GM12878 (cell line): ENCODE data around the gene BNC2. TPM values are rescaled to one million over a fixed set of nuclear protein-coding genes. Genes with fewer than 3 reads are reported as not detected.

ENCODE experiments used
- ATAC-seq: fragments of 200-7000 bp; cut with Tn5 transposase; 3 replicates; pipeline ENCODE4 v1.9.1; 2020; ENCODE audit warnings: mild to moderate bottlenecking, moderate library complexity
- BruUV-seq: library from RNA; stranded (reverse); fragments of 400-500 nt; replicated peaks from 2 replicates; lab custom pipeline; 2021; lab: Mats Ljungman, UMichigan
- CTCF ChIA-PET: fragments of 300-600 bp; sonication (Branson Sonifier 250); formaldehyde crosslinking; extraction: SDS; loops from one replicate; lab custom pipeline; 2021; ENCODE audit warnings: inconsistent platforms; lab: Yijun Ruan, JAX
- POLR2A ChIA-PET: fragments of 350-600 bp; formaldehyde crosslinking; extraction: SDS; loops from one replicate; lab custom pipeline; 2021; ENCODE audit warnings: inconsistent platforms; lab: Charles Lee
- RAD21 ChIA-PET: fragments of 300-600 bp; sonication (Branson Sonifier 250); formaldehyde crosslinking; loops from one replicate; lab custom pipeline; 2023; ENCODE audit warnings: antibody characterized with exemption; ENCODE audit not compliant: unreplicated experiment; lab: Charles Lee
- SMC1A ChIA-PET: fragments of 300-600 bp; sonication (Branson Sonifier 250); formaldehyde crosslinking; loops from one replicate; lab custom pipeline; 2023; ENCODE audit not compliant: unreplicated experiment, uncharacterized antibody; lab: Charles Lee
- DNase-seq: peaks from one replicate; pipeline ENCODE4 v3.0.0-alpha.2; 2011; ENCODE audit warnings: low read depth, low spot score
- FAIRE-seq: peaks from 3 replicates; lab custom pipeline; 2011; peaks lifted over from hg19 to GRCh38; lab: Jason Lieb, UNC
- H2AFZ ChIP-seq: 2 replicates; pipeline ENCODE4 v1.6.0; 2011; ENCODE audit warnings: low read depth, low read length, control low read depth; ENCODE audit not compliant: control insufficient read depth
- H3K27ac ChIP-seq: 2 replicates; pipeline ENCODE4 v1.5.1; 2011; ENCODE audit warnings: control low read depth; ENCODE audit not compliant: control insufficient read depth, insufficient read depth
- H3K27me3 ChIP-seq, 2 experiments: replicated peaks in 1 of 2; 2 replicates each; pipeline versions ENCODE4 v1.6.0 to v1.6.1; 2011; ENCODE audit warnings: low read length in 1 of 2; ENCODE audit not compliant: control insufficient read depth in 2 of 2, insufficient read depth in 2 of 2
- H3K36me3 ChIP-seq, 2 experiments: 2 replicates each; pipeline ENCODE4 v1.5.1; 2011; ENCODE audit warnings: low read length in 1 of 2; ENCODE audit not compliant: control insufficient read depth in 2 of 2, insufficient read depth in 2 of 2
- H3K4me1 ChIP-seq: 2 replicates; pipeline ENCODE4 v1.6.1; 2011; ENCODE audit warnings: mild to moderate bottlenecking, low read length, moderate library complexity, mixed read lengths; ENCODE audit not compliant: control insufficient read depth, insufficient read depth
- H3K4me2 ChIP-seq: 2 replicates; pipeline ENCODE4 v1.6.0; 2011; ENCODE audit warnings: control low read depth; ENCODE audit not compliant: control insufficient read depth, insufficient read depth
- H3K4me3 ChIP-seq: fragments of 200-600 bp; sonication (generic); 2 replicates; pipeline ENCODE4 v1.5.1; 2016
- H3K79me2 ChIP-seq: 2 replicates; pipeline ENCODE4 v1.6.0; 2011; ENCODE audit warnings: low read length; ENCODE audit not compliant: control insufficient read depth, insufficient read depth
- H3K9ac ChIP-seq: 2 replicates; pipeline ENCODE4 v1.8.0; 2011; ENCODE audit warnings: low read length, control low read depth, mixed read lengths; ENCODE audit not compliant: control insufficient read depth, insufficient read depth
- H3K9me3 ChIP-seq: replicated peaks from 3 replicates; pipeline ENCODE4 v1.5.1; 2011; ENCODE audit warnings: mild to moderate bottlenecking, low read length; ENCODE audit not compliant: control insufficient read depth, insufficient read depth
- H4K20me1 ChIP-seq: 2 replicates; pipeline ENCODE4 v1.6.0; 2011; ENCODE audit not compliant: control insufficient read depth, insufficient read depth
- BACH1 ChIP-seq: fragments of 450-650 bp; IDR thresholded peaks from 2 replicates; pipeline ENCODE4 v1.6.1; 2017; ENCODE audit warnings: mild to moderate bottlenecking, borderline replicate concordance
- BMI1 ChIP-seq: fragments of 450-650 bp; IDR thresholded peaks from 2 replicates; pipeline ENCODE4 v1.6.1; 2016; ENCODE audit warnings: mild to moderate bottlenecking, moderate library complexity, borderline replicate concordance
- EGR1 ChIP-seq, 2 experiments: IDR thresholded peaks; 1 replicate in 1 of 2; 2 replicates in 1 of 2; pipeline ENCODE4 v1.6.1; 2011 to 2012; ENCODE audit warnings: low read depth in 2 of 2, low read length in 2 of 2, borderline replicate concordance in 1 of 2, mild to moderate bottlenecking in 1 of 2, moderate library complexity in 1 of 2
- EP300 ChIP-seq, 2 experiments: fragments of 150-350 bp in 1 of 2; IDR thresholded peaks; 2 replicates each; pipeline ENCODE4 v1.6.1; 2011 to 2012; ENCODE audit warnings: low read depth in 2 of 2, low read length in 2 of 2, borderline replicate concordance in 1 of 2, improper control_type of control experiment in 1 of 2, inconsistent platforms in 1 of 2; ENCODE audit not compliant: control insufficient read depth in 1 of 2
- HDGF ChIP-seq: fragments of 450-650 bp; IDR thresholded peaks from 2 replicates; pipeline ENCODE4 v1.6.1; 2016; ENCODE audit warnings: antibody characterized with exemption
- IRF4 ChIP-seq: IDR thresholded peaks from 2 replicates; pipeline ENCODE4 v1.6.1; 2011; ENCODE audit warnings: low read depth, low read length
- JUNB ChIP-seq: IDR thresholded peaks from 2 replicates; pipeline ENCODE4 v1.6.1; 2016; ENCODE audit warnings: antibody characterized with exemption, mild to moderate bottlenecking
- MTA3 ChIP-seq: IDR thresholded peaks from 2 replicates; pipeline ENCODE4 v1.6.1; 2012; ENCODE audit warnings: low read length, inconsistent platforms, borderline replicate concordance
- MXI1 ChIP-seq: fragments of 150-350 bp; IDR thresholded peaks from 2 replicates; pipeline ENCODE4 v1.6.1; 2011; ENCODE audit warnings: low read depth, mild to moderate bottlenecking, inconsistent platforms, low read length, improper control_type of control experiment
- NFXL1 ChIP-seq: fragments of 450-650 bp; IDR thresholded peaks from 2 replicates; pipeline ENCODE4 v1.6.1; 2017; ENCODE audit warnings: antibody characterized with exemption, mild to moderate bottlenecking, borderline replicate concordance
- POLR2A ChIP-seq: IDR thresholded peaks from 2 replicates; pipeline ENCODE4 v1.6.1; 2011; ENCODE audit warnings: low read depth, mild to moderate bottlenecking, low read length
- RBBP5 ChIP-seq: fragments of 200-600 bp; sonication (generic); conservative IDR thresholded peaks from 2 replicates; pipeline ENCODE4 v1.6.1; 2016
- SUPT20H ChIP-seq: IDR thresholded peaks from 2 replicates; pipeline ENCODE4 v1.6.1; 2011; ENCODE audit warnings: low read depth, mild to moderate bottlenecking, low read length, moderate library complexity, borderline replicate concordance; ENCODE audit not compliant: control insufficient read depth
- TCF7 ChIP-seq: IDR thresholded peaks from 2 replicates; pipeline ENCODE4 v1.6.1; 2014; ENCODE audit warnings: antibody characterized with exemption, borderline replicate concordance
- WGBS: methylation state at CpG from one replicate; pipeline ENCODE4 v1.1.6; 2016; ENCODE audit warnings: low lambda C conversion rate; ENCODE audit not compliant: insufficient replicate concordance, insufficient coverage; ENCODE audit errors: missing lambda C conversion rate; 5-methylcytosine and 5-hydroxymethylcytosine counted together
- in situ Hi-C: fragments of 300-500 bp; cut with MboI; formaldehyde crosslinking; loops from 9 replicates; pipeline ENCODE4 v1.14.3; 2018; ENCODE audit warnings: mixed read lengths
- intact Hi-C: fragments of 100-400 bp; cut with micrococcal nuclease; formaldehyde crosslinking; loops from one replicate; pipeline ENCODE4 v1.14.2; 2022; ENCODE audit not compliant: unreplicated experiment
- polyA plus RNA-seq, 11 experiments: library from polyadenylated mRNA; depleted of rRNA in 4 of 11; unstranded in 6 of 11; stranded (reverse) in 5 of 11; fragments of >200 nt; fragmentation: Nextera tagmentation in 4 of 11; fragmentation: Illumina TruSeq in 1 of 11; extraction: Ambion mirVana in 4 of 11; extraction: Trizol in 1 of 11; gene quantifications; 1 replicate in 1 of 11; 2 replicates in 10 of 11; pipeline versions ENCODE4 v1.2.1 to v1.2.3, GENCODE V29; 2011 to 2016; ENCODE audit warnings: inconsistent platforms in 2 of 11, missing spikeins in 2 of 11, low read depth in 1 of 11
- total RNA-seq, 4 experiments: library from RNA; depleted of rRNA in 3 of 4; stranded (reverse); fragments of >200 nt in 3 of 4; fragmentation: Illumina TruSeq in 1 of 4; extraction: Trizol in 1 of 4; gene quantifications; 2 replicates each; pipeline versions ENCODE4 v1.2.1 to v1.2.3, GENCODE V29; 2013 to 2021
- TF ChIP-seq, protein P1 (sequence below): fragments of 450-650 bp; formaldehyde crosslinking; IDR thresholded peaks from 2 replicates; pipeline ENCODE4 v1.4.0; 2022; ENCODE audit warnings: mild to moderate bottlenecking, moderate library complexity
- TF ChIP-seq, protein P2 (sequence below): fragments of 450-650 bp; formaldehyde crosslinking; IDR thresholded peaks from 2 replicates; pipeline ENCODE4 v1.4.0; 2020; ENCODE audit warnings: mild to moderate bottlenecking, moderate library complexity
- TF ChIP-seq, protein P3 (sequence below): IDR thresholded peaks from 2 replicates; pipeline ENCODE4 v1.6.1; 2012; ENCODE audit warnings: low read depth, low read length, improper control_type of control experiment

The BNC2 gene
- total and polyA plus RNA-seq, 10 of the 15 experiments (the other 5 are each of a cell fraction or from before 2014, with no cell fraction given), result 0.05 to 14.5 (median 0.26) TPM

DNA sequence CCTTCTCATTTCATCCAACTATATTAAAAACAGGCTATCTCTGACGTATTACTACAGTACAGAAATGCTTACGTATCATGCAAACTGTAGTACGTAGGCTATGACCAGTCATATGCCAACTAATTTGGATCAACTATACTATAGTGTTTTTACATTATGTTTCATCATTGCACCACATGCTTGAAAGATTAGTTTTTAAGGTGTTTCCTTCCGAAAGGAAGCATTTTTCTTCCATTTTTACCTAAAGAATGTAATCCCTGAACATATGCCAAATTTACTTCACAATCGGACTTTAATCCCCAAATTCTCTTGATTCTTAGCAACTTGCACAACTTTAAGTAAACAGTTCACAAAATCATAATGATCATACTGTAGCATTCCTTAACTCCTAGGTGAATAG, 153.9 kb downstream of the BNC2 start (continued):
- TF ChIP-seq EGR1 (IDR thresholded peaks at IDR 0.05; ENCODE audit: borderline replicate concordance in 1 of 2, low read depth in 2 of 2, low read length in 2 of 2) (no peak), POLR2A (no peak)

DNA sequence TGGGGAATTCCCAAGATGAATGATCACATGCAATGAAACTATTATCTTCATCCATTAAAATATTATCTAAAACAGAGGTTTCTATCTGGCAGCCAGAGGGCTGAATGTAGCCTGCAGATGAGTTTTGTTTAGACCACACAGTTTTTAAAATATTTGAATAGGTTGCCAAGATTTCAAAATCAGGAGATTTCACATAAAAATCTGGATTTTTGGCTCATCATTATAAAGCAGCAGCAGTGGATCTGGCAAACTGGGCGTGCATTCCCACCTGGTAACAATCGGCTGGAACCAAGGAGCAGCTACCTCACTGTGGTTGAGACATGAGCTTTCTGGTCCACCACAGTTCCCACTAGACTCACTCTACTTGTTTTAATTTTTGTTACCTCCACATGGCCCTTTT, 155.1 kb downstream of the BNC2 start:
- FAIRE-seq (no peak), DNase-seq (no peak), ATAC-seq (peak; percentile 29; the same call in 1 of the 3 replicates)
- ChIA-PET POLR2A (no interaction called here), CTCF (interaction anchor here (0.7 kb wide), 1 partner anchor 11 kb away, joined by 3 read pairs; no protein-coding TSS in a partner anchor), SMC1A (no interaction called here), RAD21 (no interaction called here)
- H3K4me2 ChIP-seq, result no peak overlapping the region
- no peak overlapping the region for H2AFZ ChIP-seq
- no peaks in the 10 kb centered on the region for H3K36me3 ChIP-seq
- no TSS peak for BruUV-seq
- H3K9ac ChIP-seq, result no peak overlapping the region
- no peaks in the 10 kb centered on the region for H4K20me1 ChIP-seq
- no peak overlapping the region for H3K27ac ChIP-seq
- no peaks in the 10 kb centered on the region for H3K4me1 ChIP-seq
- no peaks in the 10 kb centered on the region for H3K9me3 ChIP-seq
- H3K27me3 ChIP-seq, result no peaks in the 10 kb centered on the region; a peak in 1 of 4 replicates
- WGBS, result 19% methylated on average over 2 of the region's 2 CpGs
- in situ Hi-C loops, result no loop called here
- no peak overlapping the region for H3K4me3 ChIP-seq
- intact Hi-C loops, result no loop called here
- no peaks in the 10 kb centered on the region for H3K79me2 ChIP-seq
- TF ChIP-seq HDGF (no peak), NFXL1 (no peak), IRF4 (no peak), TCF7 (no peak), MXI1 (no peak), BACH1 (no peak), SUPT20H (no peak), MTA3 (no peak), RBBP5 (no peak), BMI1 (no peak), EP300 (IDR thresholded peaks at IDR 0.05; ENCODE audit: borderline replicate concordance in 1 of 2, control insufficient read depth in 1 of 2, low read depth in 2 of 2, low read length in 2 of 2) (no peak), JUNB (no peak)
- TF ChIP-seq, protein P1, sequence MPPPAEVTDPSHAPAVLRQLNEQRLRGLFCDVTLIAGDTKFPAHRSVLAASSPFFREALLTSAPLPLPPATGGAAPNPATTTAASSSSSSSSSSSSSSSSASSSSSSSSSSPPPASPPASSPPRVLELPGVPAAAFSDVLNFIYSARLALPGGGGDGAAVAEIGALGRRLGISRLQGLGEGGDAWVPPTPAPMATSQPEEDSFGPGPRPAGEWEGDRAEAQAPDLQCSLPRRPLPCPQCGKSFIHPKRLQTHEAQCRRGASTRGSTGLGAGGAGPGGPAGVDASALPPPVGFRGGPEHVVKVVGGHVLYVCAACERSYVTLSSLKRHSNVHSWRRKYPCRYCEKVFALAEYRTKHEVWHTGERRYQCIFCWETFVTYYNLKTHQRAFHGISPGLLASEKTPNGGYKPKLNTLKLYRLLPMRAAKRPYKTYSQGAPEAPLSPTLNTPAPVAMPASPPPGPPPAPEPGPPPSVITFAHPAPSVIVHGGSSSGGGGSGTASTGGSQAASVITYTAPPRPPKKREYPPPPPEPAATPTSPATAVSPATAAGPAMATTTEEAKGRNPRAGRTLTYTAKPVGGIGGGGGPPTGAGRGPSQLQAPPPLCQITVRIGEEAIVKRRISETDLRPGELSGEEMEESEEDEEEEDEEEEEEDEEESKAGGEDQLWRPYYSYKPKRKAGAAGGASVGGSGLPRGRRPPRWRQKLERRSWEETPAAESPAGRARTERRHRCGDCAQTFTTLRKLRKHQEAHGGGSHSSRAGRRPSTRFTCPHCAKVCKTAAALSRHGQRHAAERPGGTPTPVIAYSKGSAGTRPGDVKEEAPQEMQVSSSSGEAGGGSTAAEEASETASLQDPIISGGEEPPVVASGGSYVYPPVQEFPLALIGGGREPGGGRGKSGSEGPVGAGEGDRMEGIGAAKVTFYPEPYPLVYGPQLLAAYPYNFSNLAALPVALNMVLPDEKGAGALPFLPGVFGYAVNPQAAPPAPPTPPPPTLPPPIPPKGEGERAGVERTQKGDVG (CRISPR knock-in tag), result no peak
- TF ChIP-seq, protein P2, sequence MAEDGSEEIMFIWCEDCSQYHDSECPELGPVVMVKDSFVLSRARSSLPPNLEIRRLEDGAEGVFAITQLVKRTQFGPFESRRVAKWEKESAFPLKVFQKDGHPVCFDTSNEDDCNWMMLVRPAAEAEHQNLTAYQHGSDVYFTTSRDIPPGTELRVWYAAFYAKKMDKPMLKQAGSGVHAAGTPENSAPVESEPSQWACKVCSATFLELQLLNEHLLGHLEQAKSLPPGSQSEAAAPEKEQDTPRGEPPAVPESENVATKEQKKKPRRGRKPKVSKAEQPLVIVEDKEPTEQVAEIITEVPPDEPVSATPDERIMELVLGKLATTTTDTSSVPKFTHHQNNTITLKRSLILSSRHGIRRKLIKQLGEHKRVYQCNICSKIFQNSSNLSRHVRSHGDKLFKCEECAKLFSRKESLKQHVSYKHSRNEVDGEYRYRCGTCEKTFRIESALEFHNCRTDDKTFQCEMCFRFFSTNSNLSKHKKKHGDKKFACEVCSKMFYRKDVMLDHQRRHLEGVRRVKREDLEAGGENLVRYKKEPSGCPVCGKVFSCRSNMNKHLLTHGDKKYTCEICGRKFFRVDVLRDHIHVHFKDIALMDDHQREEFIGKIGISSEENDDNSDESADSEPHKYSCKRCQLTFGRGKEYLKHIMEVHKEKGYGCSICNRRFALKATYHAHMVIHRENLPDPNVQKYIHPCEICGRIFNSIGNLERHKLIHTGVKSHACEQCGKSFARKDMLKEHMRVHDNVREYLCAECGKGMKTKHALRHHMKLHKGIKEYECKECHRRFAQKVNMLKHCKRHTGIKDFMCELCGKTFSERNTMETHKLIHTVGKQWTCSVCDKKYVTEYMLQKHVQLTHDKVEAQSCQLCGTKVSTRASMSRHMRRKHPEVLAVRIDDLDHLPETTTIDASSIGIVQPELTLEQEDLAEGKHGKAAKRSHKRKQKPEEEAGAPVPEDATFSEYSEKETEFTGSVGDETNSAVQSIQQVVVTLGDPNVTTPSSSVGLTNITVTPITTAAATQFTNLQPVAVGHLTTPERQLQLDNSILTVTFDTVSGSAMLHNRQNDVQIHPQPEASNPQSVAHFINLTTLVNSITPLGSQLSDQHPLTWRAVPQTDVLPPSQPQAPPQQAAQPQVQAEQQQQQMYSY (CRISPR knock-in tag), result no peak
- TF ChIP-seq, protein P3, sequence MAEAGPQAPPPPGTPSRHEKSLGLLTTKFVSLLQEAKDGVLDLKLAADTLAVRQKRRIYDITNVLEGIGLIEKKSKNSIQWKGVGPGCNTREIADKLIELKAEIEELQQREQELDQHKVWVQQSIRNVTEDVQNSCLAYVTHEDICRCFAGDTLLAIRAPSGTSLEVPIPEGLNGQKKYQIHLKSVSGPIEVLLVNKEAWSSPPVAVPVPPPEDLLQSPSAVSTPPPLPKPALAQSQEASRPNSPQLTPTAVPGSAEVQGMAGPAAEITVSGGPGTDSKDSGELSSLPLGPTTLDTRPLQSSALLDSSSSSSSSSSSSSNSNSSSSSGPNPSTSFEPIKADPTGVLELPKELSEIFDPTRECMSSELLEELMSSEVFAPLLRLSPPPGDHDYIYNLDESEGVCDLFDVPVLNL, result no peak
